HepG2 (cell line): Measurements from ENCODE around the gene FAM83C. TPM values are rescaled to one million over a fixed set of nuclear protein-coding genes. Genes with fewer than 3 reads are reported as not detected.

ENCODE experiments used
- CHD2 ChIP-seq: IDR thresholded peaks from 2 replicates; pipeline ENCODE4 v1.6.1; 2011; ENCODE audit warnings: low read depth, low read length, improper control_type of control experiment
- FOXM1 ChIP-seq: sonication (generic); formaldehyde crosslinking; IDR thresholded peaks from 2 replicates; pipeline ENCODE4 v1.5.0; 2020; ENCODE audit warnings: missing genetic modification reagents
- GZF1 ChIP-seq: sonication (generic); formaldehyde crosslinking; IDR thresholded peaks from 2 replicates; pipeline ENCODE4 v1.5.1; 2020; ENCODE audit warnings: mild to moderate bottlenecking, missing genetic modification reagents
- MAFF ChIP-seq: IDR thresholded peaks from 2 replicates; pipeline ENCODE4 v1.6.1; 2011; ENCODE audit warnings: low read depth, low read length, improper control_type of control experiment
- MEF2D ChIP-seq: sonication (generic); formaldehyde crosslinking; IDR thresholded peaks from 2 replicates; pipeline ENCODE4 v1.5.1; 2020; ENCODE audit warnings: mild to moderate bottlenecking, missing genetic modification reagents
- NFRKB ChIP-seq: fragments of 450-650 bp; IDR thresholded peaks from 2 replicates; pipeline ENCODE4 v1.6.1; 2017
- PATZ1 ChIP-seq: sonication (generic); formaldehyde crosslinking; IDR thresholded peaks from 2 replicates; pipeline ENCODE4 v1.4.0; 2020; ENCODE audit warnings: missing genetic modification reagents
- RAD51 ChIP-seq: fragments of 450-650 bp; IDR thresholded peaks from 2 replicates; pipeline ENCODE4 v1.6.1; 2016; ENCODE audit warnings: borderline replicate concordance
- SOX5 ChIP-seq: IDR thresholded peaks from 2 replicates; pipeline ENCODE4 v1.6.1; 2016; ENCODE audit warnings: borderline replicate concordance
- THAP11 ChIP-seq: IDR thresholded peaks from 2 replicates; pipeline ENCODE4 v1.6.1; 2016; ENCODE audit warnings: missing biosample characterization, missing genetic modification reagents
- ZBTB37 ChIP-seq: sonication (generic); formaldehyde crosslinking; IDR thresholded peaks from 2 replicates; pipeline ENCODE4 v1.4.0; 2020; ENCODE audit warnings: mild to moderate bottlenecking, missing genetic modification reagents
- ZC3H13 ChIP-seq: sonication (generic); formaldehyde crosslinking; IDR thresholded peaks from 2 replicates; pipeline ENCODE4 v1.8.1; 2023; ENCODE audit warnings: mild to moderate bottlenecking, missing genetic modification reagents, moderate library complexity
- ZNF232 ChIP-seq: sonication (generic); formaldehyde crosslinking; IDR thresholded peaks from 2 replicates; pipeline ENCODE4 v1.4.0; 2020; ENCODE audit warnings: missing genetic modification reagents, borderline replicate concordance
- ZNF501 ChIP-seq: sonication (generic); formaldehyde crosslinking; IDR thresholded peaks from 2 replicates; pipeline ENCODE4 v1.5.1; 2020; ENCODE audit warnings: mild to moderate bottlenecking, moderate library complexity, missing genetic modification reagents
- ZNF644 ChIP-seq: IDR thresholded peaks from 2 replicates; pipeline ENCODE4 v1.6.1; 2016; ENCODE audit warnings: low read depth
- polyA plus RNA-seq, 8 experiments: library from polyadenylated mRNA; depleted of rRNA in 3 of 8; stranded (reverse) in 7 of 8; unstranded in 1 of 8; fragments of >200 nt; fragmentation: Illumina TruSeq in 4 of 8; extraction: Trizol in 4 of 8; gene quantifications; 2 replicates each; pipeline versions ENCODE4 v1.2.1 to v1.2.3, GENCODE V29; 2011 to 2016; ENCODE audit warnings: low read depth in 4 of 8, missing spikeins in 1 of 8, mixed read lengths in 1 of 8; ENCODE audit not compliant: insufficient read depth in 1 of 8
- total RNA-seq, 5 experiments: library from RNA; depleted of rRNA; stranded (reverse); fragments of >200 nt; fragmentation: Illumina TruSeq; extraction: Trizol; gene quantifications; 2 replicates each; pipeline ENCODE4 v1.2.3, GENCODE V29; 2016; ENCODE audit warnings: low read depth in 1 of 5
- TF ChIP-seq, protein P1 (sequence below): sonication (generic); formaldehyde crosslinking; IDR thresholded peaks from 2 replicates; pipeline ENCODE4 v1.4.0; 2020; ENCODE audit warnings: missing genetic modification reagents
- TF ChIP-seq, protein P2 (sequence below): sonication (generic); formaldehyde crosslinking; IDR thresholded peaks from 2 replicates; pipeline ENCODE4 v1.4.0; 2020; ENCODE audit warnings: missing genetic modification reagents, borderline replicate concordance
- TF ChIP-seq, protein P3 (sequence below): sonication (generic); formaldehyde crosslinking; IDR thresholded peaks from 2 replicates; pipeline ENCODE4 v1.4.0; 2020; ENCODE audit warnings: low read depth, missing genetic modification reagents

Gene FAM83C
- total and polyA plus RNA-seq, 2 of the 13 experiments (the other 11 are each of a cell fraction or from before 2014, with no cell fraction given): 0.04 TPM; not detected in 1

DNA sequence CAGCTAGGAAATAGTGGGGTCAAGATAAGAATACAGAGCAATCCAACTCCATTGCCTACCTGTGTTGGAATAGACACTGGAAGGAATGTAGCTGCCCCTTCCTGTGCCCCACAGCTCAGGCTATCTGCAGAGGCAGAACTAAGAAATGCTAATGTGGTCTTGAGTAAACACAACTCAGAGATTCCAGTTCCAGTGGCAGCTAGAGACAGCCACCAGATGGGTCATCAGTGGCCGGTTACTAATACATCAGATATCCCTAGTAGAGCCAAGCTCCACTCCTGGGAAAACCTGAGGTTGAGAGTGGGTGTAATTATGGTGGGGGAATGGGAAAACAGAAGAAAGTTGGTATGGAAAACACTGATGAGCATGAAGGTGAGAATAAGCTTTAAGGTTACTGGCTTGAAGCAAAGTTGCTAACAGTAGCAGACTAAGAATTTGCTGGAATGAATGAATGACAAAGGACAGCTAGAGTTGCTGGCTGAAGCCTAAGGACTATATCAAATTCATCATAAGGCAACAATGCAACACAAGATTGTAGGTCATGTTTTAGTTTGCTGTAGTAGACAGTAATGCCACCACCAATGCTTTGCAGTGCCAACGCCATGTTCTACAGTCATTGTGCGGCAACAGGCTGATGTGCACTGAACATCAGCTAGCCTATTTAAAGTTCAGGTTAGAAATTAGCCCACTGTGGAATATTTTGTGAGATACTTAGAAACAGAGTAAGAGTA is 28.3 kb upstream of the FAM83C start (continued):
- TF ChIP-seq ZC3H13 (no peak), ZNF232 (CRISPR knock-in tag) (no peak), FOXM1 (CRISPR knock-in tag) (no peak), SOX5 (CRISPR knock-in tag) (peak; percentile 42; the same call in 1 of the 2 replicates), RAD51 (no peak), ZNF644 (CRISPR knock-in tag) (peak; percentile 79), MAFF (peak; percentile 12; the same call in 1 of the 2 replicates), PATZ1 (CRISPR knock-in tag) (0 out of 2 replicates have a peak, but pooled peaks have one; percentile 34), NFRKB (no peak), ZNF501 (CRISPR knock-in tag) (no peak), GZF1 (CRISPR knock-in tag) (no peak), THAP11 (0 out of 2 replicates have a peak, but pooled peaks have one; percentile 43), ZBTB37 (CRISPR knock-in tag) (0 out of 2 replicates have a peak, but pooled peaks have one; percentile 18), MEF2D (CRISPR knock-in tag) (no peak), CHD2 (no peak)
- TF ChIP-seq, protein P1, sequence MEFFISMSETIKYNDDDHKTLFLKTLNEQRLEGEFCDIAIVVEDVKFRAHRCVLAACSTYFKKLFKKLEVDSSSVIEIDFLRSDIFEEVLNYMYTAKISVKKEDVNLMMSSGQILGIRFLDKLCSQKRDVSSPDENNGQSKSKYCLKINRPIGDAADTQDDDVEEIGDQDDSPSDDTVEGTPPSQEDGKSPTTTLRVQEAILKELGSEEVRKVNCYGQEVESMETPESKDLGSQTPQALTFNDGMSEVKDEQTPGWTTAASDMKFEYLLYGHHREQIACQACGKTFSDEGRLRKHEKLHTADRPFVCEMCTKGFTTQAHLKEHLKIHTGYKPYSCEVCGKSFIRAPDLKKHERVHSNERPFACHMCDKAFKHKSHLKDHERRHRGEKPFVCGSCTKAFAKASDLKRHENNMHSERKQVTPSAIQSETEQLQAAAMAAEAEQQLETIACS: no peak
- TF ChIP-seq, protein P2, sequence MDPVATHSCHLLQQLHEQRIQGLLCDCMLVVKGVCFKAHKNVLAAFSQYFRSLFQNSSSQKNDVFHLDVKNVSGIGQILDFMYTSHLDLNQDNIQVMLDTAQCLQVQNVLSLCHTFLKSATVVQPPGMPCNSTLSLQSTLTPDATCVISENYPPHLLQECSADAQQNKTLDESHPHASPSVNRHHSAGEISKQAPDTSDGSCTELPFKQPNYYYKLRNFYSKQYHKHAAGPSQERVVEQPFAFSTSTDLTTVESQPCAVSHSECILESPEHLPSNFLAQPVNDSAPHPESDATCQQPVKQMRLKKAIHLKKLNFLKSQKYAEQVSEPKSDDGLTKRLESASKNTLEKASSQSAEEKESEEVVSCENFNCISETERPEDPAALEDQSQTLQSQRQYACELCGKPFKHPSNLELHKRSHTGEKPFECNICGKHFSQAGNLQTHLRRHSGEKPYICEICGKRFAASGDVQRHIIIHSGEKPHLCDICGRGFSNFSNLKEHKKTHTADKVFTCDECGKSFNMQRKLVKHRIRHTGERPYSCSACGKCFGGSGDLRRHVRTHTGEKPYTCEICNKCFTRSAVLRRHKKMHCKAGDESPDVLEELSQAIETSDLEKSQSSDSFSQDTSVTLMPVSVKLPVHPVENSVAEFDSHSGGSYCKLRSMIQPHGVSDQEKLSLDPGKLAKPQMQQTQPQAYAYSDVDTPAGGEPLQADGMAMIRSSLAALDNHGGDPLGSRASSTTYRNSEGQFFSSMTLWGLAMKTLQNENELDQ: no peak
- TF ChIP-seq, protein P3, sequence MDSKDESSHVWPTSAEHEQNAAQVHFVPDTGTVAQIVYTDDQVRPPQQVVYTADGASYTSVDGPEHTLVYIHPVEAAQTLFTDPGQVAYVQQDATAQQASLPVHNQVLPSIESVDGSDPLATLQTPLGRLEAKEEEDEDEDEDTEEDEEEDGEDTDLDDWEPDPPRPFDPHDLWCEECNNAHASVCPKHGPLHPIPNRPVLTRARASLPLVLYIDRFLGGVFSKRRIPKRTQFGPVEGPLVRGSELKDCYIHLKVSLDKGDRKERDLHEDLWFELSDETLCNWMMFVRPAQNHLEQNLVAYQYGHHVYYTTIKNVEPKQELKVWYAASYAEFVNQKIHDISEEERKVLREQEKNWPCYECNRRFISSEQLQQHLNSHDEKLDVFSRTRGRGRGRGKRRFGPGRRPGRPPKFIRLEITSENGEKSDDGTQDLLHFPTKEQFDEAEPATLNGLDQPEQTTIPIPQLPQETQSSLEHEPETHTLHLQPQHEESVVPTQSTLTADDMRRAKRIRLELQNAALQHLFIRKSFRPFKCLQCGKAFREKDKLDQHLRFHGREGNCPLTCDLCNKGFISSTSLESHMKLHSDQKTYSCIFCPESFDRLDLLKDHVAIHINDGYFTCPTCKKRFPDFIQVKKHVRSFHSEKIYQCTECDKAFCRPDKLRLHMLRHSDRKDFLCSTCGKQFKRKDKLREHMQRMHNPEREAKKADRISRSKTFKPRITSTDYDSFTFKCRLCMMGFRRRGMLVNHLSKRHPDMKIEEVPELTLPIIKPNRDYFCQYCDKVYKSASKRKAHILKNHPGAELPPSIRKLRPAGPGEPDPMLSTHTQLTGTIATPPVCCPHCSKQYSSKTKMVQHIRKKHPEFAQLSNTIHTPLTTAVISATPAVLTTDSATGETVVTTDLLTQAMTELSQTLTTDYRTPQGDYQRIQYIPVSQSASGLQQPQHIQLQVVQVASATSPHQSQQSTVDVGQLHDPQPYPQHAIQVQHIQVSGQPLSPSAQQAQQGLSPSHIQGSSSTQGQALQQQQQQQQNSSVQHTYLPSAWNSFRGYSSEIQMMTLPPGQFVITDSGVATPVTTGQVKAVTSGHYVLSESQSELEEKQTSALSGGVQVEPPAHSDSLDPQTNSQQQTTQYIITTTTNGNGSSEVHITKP (CRISPR knock-in tag): 0 out of 2 replicates have a peak, but pooled peaks have one; percentile 25
